HG02623 (cell line): ENCODE results near the gene IFFO2.
A peak's percentile ranks its signal among the peaks of the same experiment; 100 is the strongest.

Source experiments
- ATAC-seq: cut with Tn5 transposase; IDR thresholded peaks from one replicate; pipeline ENCODE4 v1.9.1; 2021; ENCODE audit warnings: moderate library complexity; ENCODE audit not compliant: unreplicated experiment

The IFFO2 gene

DNA sequence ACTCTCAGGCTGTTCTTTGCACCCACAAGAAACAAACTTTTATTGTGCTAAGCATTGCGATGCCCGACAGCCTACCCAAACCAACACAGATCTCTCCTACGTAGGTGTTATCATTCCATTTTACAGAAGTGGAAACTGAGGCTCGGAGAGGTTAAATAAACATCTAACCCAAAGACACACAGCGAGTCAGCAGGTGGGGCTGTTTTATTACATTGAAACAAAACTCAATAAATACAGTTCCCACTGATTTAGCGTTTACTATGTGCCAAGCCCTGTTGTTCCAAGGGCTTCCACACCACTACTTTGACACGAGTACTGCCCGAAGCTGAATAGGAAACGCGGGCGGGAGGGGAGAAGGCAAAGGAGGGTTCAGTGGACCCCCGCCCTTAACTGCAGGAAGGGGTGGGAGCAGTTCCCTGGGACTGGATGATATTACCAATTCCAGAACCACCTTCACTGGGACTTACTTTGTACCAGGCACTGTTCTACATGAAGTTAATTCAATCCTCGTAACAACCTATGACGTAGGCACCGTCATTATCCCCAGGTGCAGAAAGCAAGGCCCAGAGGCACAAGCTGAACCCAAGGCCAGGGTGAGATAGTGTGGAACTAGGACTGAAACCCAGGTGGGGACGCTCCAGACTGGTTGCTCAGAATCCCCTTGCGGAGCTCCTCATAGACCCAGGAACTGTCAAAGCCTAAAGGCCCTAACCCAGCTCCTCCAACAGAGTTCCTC lies 34.8 kb downstream of the IFFO2 start:
- ATAC-seq: no peak

DNA sequence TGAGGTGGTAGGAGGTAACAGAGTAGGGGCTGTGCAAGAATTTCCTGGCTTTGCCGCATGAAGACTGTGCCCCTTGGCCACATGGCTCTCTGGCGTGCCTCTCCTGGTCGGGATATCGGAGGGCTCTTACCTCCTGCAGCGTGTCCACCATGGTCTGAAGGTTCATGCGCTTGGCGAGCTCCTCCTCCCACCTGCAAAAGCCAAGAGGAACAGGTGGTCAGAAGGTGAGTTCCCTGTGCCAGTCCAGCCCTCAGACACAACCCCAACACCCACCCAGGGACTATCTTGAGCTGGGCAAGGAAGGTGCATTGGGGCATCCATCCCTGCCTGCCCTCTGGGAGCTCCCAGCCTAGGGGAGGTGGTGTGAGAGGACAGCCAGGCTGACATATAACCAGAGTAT lies 35.5 kb downstream of the IFFO2 start:
- ATAC-seq: no peak

DNA sequence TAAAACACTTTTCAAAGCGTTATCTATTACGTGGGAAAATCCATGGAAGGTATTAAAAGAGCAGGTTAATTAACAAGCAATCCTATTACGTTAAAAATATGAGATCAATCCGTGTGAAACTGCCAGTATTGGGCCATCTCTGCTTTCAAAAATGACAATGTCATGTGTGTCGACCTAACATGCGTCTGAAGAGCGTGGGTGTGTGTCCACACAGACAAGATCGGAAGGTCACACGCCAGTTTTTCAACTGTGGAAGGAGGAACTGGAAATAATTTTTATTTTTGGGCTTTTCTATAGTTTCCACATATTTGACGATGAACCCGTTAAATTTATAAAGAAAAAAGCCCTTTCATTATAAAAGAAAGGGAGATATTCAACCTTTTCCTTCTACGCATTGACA lies 36.5 kb downstream of the IFFO2 start:
- no peak for ATAC-seq

DNA sequence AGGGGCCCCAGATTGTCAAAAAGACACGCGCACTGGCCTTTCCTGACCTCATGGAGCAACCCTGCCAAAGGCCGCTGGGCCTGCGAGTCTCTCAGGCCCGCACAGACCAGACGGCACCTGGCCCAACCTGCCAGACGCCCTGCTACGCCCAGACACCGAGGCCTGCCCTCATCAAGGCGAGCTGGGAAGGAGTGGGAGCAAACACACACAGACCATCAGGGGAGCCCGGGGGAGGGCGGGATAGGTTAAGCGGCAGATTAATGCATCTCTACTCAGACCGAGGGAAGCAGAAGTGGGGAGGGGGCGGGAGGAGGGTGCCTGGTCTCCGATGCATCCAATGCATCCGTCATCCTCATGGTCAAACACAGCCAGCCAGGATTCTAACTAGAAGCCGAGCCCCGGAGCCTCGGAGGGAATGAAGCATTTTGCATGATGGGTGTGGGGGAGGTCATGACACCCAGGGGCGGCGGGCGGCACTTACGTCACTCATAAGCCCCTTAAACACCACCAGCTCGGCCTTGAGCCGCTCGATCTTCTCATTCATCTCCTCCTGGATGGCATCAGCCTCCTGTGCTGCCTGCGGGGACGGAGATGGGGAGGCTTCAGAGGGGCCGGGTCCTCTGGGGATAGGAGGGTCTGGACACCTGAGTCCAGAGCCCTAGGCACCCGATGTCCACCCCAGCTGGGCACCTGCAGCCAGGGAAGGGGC lies 37.1 kb downstream of the IFFO2 start:
- ATAC-seq: no peak

DNA sequence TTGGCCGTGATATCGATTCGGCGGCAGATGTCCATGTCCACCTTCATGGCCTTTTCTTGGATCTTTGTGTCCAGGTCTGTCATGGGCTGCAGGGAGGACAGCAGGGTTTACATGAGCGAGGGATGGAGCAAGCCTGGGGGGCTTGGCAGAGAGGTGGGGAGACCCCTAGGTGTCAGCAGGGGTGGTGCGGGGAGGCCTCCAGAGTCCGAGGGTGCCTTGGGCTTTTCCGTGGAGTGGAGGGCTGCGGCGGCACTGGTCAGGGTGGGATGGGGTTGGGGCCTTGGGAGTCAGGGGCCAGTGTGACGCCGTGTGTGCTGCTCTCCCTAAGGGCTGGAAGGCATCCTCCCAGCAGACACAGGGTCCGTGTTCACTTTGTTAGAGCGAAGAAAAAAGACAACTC lies 38.1 kb downstream of the IFFO2 start:
- ATAC-seq: no peak

DNA sequence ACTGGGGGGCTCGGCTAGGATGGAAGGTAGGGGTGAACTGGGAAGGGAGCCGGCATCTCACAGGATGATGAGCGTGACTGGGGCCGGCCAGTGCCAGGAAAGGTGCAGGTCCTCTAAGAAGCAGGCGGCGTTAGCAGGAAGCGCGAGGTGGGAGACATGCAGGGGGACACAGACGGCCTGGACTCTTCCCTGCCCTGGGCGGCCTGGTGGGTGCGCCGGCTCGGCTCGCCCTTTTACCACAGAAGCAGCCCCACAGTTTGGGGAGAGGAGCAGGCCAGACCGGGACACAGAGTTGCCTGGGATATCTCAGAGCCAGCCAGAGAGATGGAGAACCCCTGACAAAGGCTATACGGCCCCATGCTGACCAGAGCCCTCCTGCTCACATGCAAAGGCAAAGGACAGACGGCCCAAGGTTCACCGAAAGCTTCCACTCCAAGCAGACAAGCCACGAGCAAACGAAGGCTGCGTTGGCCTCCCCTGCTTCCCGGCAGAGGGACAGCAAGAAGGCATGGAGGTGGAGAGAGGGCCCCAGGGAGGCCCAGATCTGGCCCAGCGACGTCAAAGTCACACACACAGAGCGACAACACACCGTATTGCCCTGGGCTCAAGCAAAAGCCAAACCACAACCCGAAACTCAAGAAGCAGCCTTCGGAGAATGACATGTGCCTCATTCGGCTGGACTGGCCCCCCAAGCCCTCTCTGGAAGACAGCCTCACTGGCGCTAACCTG lies 39.2 kb downstream of the IFFO2 start:
- ATAC-seq: no peak

DNA sequence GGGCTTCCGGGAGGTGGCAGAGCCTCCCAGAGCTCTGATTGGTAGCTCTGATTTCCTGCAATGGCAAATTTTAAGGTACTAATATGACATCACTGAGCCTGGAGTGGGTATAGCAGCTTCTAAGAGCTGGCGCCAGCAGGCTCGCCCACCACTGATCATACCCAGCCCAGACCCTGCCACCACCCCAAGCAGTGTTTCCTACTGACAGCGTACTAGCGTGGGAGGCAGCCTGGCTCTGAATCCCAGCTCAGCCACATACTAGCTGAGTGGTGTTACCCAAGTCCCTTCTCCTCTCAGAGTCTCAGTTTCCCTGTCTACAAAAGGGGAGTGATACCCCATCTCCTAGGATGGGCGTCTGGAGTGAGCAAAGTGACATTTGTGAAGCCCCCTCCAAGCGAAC lies 41.1 kb downstream of the IFFO2 start:
- ATAC-seq: no peak

DNA sequence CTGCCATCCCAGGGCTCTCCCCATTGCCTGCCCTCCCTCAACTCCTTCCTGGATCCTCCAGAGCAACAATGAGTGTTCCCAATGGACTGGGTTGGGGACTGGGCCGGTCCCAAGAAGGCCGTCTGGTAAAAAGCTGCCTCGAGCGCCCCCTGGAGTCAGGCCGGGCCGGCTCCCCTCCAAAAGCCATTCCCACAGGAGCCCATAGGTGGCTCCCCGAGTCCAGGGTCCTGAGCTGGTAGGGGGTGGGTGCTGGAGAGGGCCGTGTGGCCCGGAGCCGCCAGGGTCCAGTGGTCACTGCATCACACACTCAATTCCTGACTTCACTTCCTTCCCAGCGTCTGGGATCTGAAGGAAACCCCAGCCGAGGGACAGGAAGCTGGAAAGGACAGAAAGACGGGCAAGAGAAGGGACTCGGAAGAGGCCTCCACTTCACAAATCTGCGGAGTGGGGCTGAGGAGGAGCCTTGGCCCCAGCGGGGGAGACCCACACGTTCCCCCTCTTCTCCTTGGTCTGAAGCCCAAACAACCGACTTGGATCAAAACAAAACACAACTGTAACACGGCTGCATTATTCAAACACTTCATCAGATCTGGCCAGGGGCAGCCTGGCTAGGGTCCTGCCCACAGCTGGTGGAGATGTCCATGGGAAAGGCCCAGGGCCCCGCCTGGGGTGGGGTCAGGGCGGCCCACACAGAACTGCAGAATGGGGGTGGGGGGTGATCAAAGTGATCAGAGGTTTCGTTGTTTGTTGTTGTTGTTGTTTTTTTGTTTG lies 43.2 kb downstream of the IFFO2 start:
- no peak for ATAC-seq

DNA sequence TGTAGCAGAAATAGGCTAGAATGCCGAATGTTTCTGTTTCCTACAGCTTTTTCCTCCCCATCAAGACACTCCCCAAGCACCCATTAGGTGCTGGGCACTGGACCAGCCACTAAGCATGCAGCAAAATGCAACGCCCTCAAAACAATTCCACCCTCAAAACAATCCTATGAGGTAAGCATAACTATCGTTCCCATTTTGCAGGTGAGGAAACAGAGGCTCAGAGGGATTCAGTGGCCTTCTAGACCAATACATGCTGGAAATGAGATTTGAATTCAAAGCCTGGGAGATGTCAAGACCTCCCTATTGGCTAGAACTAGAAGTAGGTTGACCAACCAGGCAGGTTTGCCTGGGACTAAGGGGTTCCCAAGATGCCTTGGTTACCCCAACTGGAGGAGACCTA lies 43.9 kb downstream of the IFFO2 start:
- ATAC-seq: no peak

DNA sequence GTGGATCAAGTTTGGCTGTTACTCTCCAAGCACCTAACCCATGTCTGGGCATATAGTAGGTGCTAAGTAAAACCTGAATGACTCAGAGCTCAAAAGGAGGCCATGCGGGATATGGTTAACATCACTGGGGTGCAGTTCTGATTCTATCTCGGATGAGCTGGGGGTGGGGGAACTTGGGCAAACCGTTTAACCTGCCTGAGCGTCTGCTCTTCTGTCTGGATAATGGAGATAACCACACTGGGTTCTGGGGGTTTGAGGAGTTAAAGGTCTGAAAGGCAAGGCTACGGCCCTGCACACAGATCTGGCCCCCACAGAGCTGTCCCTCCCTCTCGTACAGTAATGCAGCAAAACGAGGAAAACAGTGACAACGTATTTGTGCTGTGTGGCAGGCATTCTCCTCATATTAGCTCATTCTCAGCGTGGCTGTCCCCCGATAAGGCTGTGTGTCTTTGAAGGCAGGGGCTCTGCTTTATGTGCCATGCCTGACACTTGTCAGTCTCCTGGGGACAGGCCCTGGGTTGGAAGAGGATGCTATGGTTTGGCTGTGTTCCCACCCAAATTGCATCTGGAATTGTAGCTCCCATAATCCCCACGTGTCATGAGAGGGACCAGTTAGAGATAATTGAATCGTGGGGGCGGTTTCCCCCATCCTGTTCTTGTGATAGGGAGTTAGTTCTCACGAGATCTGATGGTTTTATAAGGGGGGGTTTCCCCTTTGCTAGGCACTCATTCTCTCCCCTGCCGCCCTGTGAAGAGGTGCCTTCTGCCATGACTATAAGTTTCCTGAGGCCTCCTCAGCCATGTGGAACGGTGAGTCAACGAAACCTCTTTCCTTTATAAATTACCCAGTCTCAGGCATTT lies 47.3 kb downstream of the IFFO2 start:
- ATAC-seq: no peak

DNA sequence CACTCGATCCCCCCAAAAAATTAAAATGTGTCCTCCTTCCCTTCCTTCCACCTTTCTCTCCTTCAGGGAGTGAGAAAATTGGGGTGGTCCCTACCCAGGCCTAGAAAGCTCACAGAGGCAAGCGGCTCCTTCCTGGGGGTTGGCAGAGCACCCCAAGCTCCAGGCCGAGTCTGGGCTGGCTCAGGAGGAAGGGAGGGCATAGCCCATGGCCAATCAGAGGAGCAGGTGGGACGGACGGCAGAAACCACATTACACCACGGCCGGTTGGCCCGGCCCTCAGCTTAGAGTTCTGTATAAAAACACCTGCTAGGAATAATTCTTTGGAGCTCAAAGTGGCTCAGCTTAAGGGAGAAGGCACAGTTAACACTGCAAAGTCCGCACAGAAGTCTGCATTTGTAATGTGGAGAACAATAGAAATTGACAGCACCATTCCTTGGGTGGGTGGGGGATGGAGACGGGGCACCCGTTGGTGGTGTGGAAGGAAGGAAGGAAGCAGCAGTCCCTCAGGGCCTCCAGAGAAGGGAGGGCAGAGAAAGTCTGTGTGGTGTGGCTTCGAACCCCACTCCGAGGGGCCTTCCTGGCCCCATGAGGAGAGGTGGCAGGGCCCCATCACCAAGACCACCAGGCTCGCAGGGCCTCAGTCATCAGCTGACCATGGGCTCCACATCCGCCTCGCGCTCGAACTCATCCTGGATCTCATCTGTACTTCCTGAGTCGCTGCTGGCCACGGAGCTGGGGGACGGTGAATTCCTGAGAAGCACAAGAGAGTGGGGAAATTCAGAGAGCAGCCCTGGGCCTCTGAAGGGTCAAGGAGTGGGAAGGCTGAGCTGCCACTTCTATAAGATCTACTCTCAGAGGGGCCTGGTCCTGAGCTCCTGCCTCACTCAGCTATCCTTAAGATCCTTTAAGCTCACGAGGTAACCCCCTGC lies 48.3 kb downstream of the IFFO2 start:
- ATAC-seq: no peak

DNA sequence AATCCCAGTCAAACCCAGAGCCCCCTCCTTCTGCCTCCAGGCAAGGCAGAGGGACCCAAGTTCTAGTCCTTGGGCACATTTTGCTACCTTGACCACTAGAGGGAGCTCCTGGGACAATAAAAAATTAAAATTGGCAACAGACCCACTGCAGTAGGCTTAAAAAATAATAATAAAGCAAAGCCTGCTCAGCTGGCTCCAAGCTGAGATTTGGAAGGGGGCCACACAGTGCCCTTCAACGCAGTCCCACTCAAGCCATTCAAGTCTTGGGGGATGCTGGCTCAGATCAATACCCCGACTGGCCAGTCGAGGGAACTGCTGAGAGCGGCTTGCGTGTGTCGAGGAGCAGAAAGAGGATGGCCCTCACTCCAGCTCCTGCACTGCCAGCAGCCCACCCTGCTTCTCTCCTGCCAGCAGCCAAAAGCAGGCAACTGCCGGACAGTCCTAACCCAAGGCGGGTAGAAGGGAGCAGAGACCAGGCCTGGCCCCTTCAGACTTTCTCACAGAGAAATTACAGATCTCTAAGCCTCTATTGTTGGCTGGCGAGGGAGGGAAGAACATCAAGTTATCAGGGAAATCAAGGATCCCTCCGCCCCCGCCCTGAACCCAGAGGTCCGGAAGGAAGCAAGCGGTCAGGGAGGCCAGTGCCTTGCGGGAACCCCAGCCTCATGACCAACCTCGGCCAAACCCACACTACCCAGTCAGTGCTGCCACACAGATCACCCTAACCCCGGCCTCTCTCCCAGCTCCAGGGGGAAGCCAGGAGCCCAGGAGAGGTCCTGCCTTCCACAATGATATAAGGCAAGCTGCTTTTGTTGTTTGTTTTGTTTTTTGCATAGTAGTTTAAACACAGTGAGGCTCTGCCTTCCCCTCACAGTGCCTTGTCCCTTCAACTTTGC lies 49.2 kb downstream of the IFFO2 start:
- ATAC-seq: no peak

DNA sequence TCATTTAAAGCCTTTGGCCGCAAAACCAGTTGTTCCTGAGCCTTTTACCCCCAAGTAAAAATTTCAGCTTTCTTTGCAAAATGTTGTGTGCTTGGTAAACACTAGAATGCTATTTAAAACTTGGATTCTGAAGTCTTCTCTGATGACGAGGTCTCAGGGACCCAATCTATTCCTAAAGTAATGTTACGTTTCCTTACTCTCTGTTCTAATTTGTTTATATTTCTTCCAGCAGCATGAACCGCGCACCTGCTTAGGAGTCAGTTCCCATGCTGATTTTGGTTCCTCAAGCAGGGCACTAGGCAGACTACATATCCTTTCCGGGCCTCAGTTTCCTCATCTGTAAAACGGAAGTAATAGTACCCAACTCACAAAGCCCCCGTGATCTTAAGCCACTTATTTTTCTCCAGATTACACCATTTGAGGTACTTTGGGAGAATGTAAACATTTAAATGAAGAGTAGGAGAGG lies 53.2 kb downstream of the IFFO2 start:
- ATAC-seq: no peak

DNA sequence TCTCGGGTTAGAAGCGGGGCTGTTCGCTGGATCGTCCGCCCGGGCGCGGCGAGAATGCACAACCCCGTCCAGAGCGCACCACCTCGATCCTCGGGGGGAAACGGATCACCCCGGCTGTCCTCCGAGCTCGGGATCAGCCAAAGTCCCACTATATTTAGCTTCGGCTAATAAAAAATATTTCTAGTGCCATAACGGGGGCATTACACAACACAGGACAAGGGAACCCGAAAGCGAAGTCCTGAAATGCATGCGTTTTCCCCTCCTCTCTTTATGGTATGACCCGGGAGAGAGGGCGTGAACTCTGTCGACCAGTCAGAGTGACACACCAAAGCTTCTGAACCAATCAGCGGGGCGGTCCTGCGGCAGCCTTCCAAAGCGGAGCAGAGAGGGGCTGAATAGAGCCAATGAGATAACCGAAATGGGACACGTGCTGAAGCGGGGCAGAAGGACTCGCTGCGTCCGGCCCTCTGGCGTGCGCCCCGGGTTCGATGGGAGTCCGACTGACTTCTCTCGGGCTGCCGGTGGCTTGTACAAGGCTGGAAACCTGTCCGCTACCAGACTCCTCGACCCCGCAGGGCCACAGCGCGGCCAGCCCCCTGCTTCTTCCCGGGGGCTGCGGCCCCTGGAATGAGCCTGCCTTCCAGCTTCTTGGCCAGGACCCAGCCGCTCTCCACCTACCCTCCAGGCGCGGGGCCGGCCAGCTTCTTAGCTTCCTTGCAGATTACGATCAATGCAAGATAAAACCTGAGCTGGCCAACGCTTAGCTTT lies 53.8 kb downstream of the IFFO2 start, which contains the start of gene ALDH4A1:
TSS of gene ALDH4A1 (minus strand) at position 33 of the 768 bp plus-strand sequence. CDS start at position 1, 32 bp downstream.
- ATAC-seq: peak; percentile 94

DNA sequence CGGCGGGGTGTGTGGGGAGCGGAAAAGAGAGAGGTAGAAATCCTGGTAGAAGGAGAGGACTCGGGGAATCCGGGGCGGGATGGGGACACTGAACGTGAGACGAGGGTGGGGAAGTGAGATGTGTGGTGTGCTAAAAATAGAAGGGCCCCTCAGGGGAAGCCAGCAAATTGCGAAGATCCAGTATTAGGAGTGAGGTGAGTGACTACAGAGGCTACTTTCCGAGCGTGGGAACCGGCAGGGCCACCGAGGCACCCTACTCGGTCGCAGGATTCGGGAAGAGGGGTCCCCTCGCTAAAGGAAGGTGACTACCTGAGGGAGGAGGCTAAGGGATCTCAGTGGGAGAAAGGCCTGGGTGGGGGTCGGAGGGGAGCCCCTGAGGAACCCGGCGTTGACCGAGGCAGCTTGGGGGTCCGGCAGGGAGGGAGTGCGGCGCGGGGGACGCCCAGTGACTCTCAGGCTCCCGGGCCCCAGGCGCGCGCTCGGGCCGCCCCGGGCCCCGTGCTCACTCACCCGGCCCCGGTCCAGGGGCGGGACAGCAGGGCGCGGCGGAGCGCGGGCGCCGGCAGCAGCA lies 54.4 kb downstream of the IFFO2 start:
- ATAC-seq: no peak

DNA sequence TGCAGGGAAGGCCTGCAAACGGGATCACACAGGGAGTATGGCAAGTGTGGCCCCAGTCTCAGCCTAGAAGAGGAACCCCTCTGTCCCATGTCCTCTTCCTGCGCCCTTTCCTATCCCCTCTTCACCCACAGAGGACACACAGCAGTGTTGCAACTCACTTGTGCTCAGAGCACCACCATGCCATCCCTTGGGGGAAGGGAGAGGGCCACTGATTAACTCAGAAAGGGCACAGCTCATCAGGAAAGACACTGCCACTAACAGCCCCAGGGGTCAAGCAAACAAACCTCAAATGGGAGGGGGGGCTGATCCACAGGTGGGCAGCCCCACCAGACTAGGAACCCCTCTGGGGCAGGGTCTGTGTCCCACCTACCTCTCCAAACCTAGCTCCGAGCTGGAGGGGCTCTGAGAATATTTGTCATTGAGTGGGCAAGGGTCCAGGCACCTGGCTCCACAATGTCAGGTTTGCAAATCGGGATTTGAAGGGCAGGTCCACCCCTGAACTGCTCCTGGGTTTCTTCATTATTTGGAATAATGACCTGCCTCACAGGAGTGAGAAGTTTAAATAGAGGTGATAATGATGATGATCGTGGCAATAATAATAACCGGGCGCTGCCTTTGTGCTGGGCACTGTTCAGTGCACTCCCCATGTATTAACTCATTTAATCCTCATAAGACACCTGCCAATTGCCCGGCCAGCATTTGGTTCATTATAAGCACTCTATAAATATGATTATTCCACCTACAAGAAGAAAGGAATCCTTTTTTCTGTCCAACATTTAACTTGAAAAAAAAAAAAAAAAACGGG lies 55.1 kb downstream of the IFFO2 start:
- ATAC-seq: no peak
